T-cell (primary cell): ENCODE results near the gene CTNND2. TPM values are rescaled to one million over a fixed set of nuclear protein-coding genes. Genes with fewer than 3 reads are reported as not detected.
A peak's percentile ranks its signal among the peaks of the same experiment; 100 is the strongest.

Source experiments
- ATAC-seq, 4 experiments: fragments of 200-7000 bp in 3 of 4; fragments of 150-1000 bp in 1 of 4; cut with Tn5 transposase; replicated peaks in 1 of 4; 1 replicate in 3 of 4; 2 replicates in 1 of 4; pipeline ENCODE4 v1.10.0; 2021; ENCODE audit warnings: moderate library complexity in 3 of 4, mild to moderate bottlenecking in 2 of 4, moderate number of reproducible peaks in 1 of 4
- CTCF ChIA-PET, 2 donors: fragments of 300-600 bp; sonication (Branson Sonifier 250); formaldehyde crosslinking; loops; one replicate each; lab custom pipeline; 2022; ENCODE audit warnings: antibody characterized with exemption in 2 of 2; lab: Charles Lee
- POLR2A ChIA-PET, 2 donors: fragments of 300-600 bp; sonication (Branson Sonifier 250); formaldehyde crosslinking; loops; one replicate each; lab custom pipeline; 2022; ENCODE audit warnings: antibody characterized with exemption in 2 of 2; lab: Charles Lee
- DNase-seq, 35 experiments: peaks; one replicate each; pipeline versions ENCODE4 v3.0.0 to v3.0.0-alpha.2; 2013 to 2023
- H3K27ac ChIP-seq: one replicate; pipeline ENCODE4 v1.5.1; 2013; ENCODE audit warnings: low read length
- H3K27me3 ChIP-seq, 2 experiments: replicated peaks in 1 of 2; 1 replicate in 1 of 2; 2 replicates in 1 of 2; pipeline versions ENCODE4 v1.6.1 to v1.7.0; 2013; ENCODE audit warnings: low read length in 1 of 2, mixed read lengths in 1 of 2; ENCODE audit not compliant: control insufficient read depth in 2 of 2, insufficient read depth in 2 of 2; ENCODE audit errors: extremely low read depth in 1 of 2
- H3K36me3 ChIP-seq, 2 donors: 1 replicate in 1 of 2; 2 replicates in 1 of 2; pipeline versions ENCODE4 v1.6.1 to v1.7.0; 2013; ENCODE audit warnings: low read length in 1 of 2; ENCODE audit not compliant: control insufficient read depth in 2 of 2, insufficient read depth in 1 of 2; ENCODE audit errors: extremely low read depth in 1 of 2
- H3K4me1 ChIP-seq, 2 experiments: 1 replicate in 1 of 2; 2 replicates in 1 of 2; pipeline versions ENCODE4 v1.6.1 to v1.7.0; 2013; ENCODE audit warnings: low read length in 2 of 2, mixed read lengths in 1 of 2; ENCODE audit not compliant: insufficient read depth in 2 of 2, control insufficient read depth in 1 of 2; ENCODE audit errors: extremely low read depth in 1 of 2
- H3K4me3 ChIP-seq, 2 donors: 1 replicate in 1 of 2; 2 replicates in 1 of 2; pipeline versions ENCODE4 v1.5.1 to v1.7.0; 2013; ENCODE audit warnings: mild to moderate bottlenecking in 2 of 2, low read length in 1 of 2, moderate library complexity in 1 of 2; ENCODE audit not compliant: control insufficient read depth in 1 of 2; ENCODE audit errors: extremely low read depth in 1 of 2
- H3K9me3 ChIP-seq: 2 replicates; pipeline ENCODE4 v1.7.0; 2013
- H3K27ac Mint-ChIP-seq, 2 donors: one replicate each; pipeline ENCODE4 v1.8.0; 2020 to 2021; ENCODE audit warnings: mild to moderate bottlenecking in 2 of 2, mixed read lengths in 2 of 2
- H3K27me3 Mint-ChIP-seq, 2 donors: one replicate each; pipeline ENCODE4 v1.8.0; 2021 to 2022; ENCODE audit warnings: mixed read lengths in 2 of 2
- H3K36me3 Mint-ChIP-seq: one replicate; pipeline ENCODE4 v1.8.0; 2021; ENCODE audit warnings: mixed read lengths
- H3K4me1 Mint-ChIP-seq, 3 donors: one replicate each; pipeline ENCODE4 v1.8.0; 2020 to 2022; ENCODE audit warnings: mixed read lengths in 3 of 3, mild to moderate bottlenecking in 1 of 3
- H3K4me3 Mint-ChIP-seq, 3 donors: one replicate each; pipeline ENCODE4 v1.8.0; 2020 to 2022; ENCODE audit warnings: mild to moderate bottlenecking in 3 of 3, mixed read lengths in 3 of 3, moderate library complexity in 3 of 3
- H3K9me3 Mint-ChIP-seq, 3 donors: one replicate each; pipeline ENCODE4 v1.8.0; 2020 to 2022; ENCODE audit warnings: mixed read lengths in 3 of 3
- WGBS: methylation state at CpG from one replicate; pipeline ENCODE4 v1.1.5; 2013; ENCODE audit warnings: missing lambda C conversion rate; ENCODE audit not compliant: insufficient coverage; 5-methylcytosine and 5-hydroxymethylcytosine counted together
- total RNA-seq, 35 experiments: library from RNA in 6 of 35; stranded (reverse) in 6 of 35; fragments of 120-200 nt in 1 of 35; gene quantifications; one replicate each; pipeline versions ENCODE4 v1.2.1 to v1.2.4 and lab custom pipeline; 2013 to 2026

CTNND2 gene
- total RNA-seq, 5 donors from 2014 or later (not counting 1 experiment from before 2014, with no cell fraction given) = 0.22 TPM; not detected in 4

GRCh38 chr5:11737010-11737409 lies 167.2 kb downstream of the CTNND2 start:
- H3K27me3 Mint-ChIP-seq = no peaks in the 10 kb centered on the region
- Histone ChIP-seq H3K36me3 (no peaks in the 10 kb centered on the region), H3K27ac (no peak overlapping the region), H3K9me3 (no peaks in the 10 kb centered on the region), H3K27me3 (no peaks in the 10 kb centered on the region), H3K4me1 (no peaks in the 10 kb centered on the region), H3K4me3 (no peak overlapping the region)
- H3K27ac Mint-ChIP-seq = no peak overlapping the region
- peaks cover 3 to 20% (median 4%) of the 10 kb centered on the region in 3 donors for H3K9me3 Mint-ChIP-seq
- H3K4me3 Mint-ChIP-seq = no peak overlapping the region
- H3K36me3 Mint-ChIP-seq = no peaks in the 10 kb centered on the region
- POLR2A ChIA-PET = no interaction called here
- no peaks in the 10 kb centered on the region for H3K4me1 Mint-ChIP-seq
- no CpG with 5 or more reads among the region's 3 CpGs for WGBS
- DNase-seq = no peak
- CTCF ChIA-PET = no interaction called here
- ATAC-seq = no peak

- Histone ChIP-seq H3K27me3 (no peaks in the 10 kb centered on the region), H3K36me3 (no peaks in the 10 kb centered on the region), H3K4me3 (no peak overlapping the region), H3K27ac (no peak overlapping the region), H3K9me3 (no peaks in the 10 kb centered on the region), H3K4me1 (no peaks in the 10 kb centered on the region)
- ATAC-seq (no peak), DNase-seq (no peak)
- ChIA-PET POLR2A (no interaction called here), CTCF (no interaction called here)
- peaks cover 0 to 9% (median 3%) of the 10 kb centered on the region in 3 donors for H3K9me3 Mint-ChIP-seq
- no peaks in the 10 kb centered on the region for H3K27me3 Mint-ChIP-seq
- H3K4me3 Mint-ChIP-seq = no peak overlapping the region
- WGBS = no CpG with 5 or more reads among the region's 1 CpG
- no peaks in the 10 kb centered on the region for H3K36me3 Mint-ChIP-seq
- H3K4me1 Mint-ChIP-seq = no peaks in the 10 kb centered on the region
- H3K27ac Mint-ChIP-seq = no peak overlapping the region
Observed at GRCh38 chr5:11734369-11734768, 169.9 kb downstream of the CTNND2 start.

GRCh38 chr5:11733840-11734192 lies 170.4 kb downstream of the CTNND2 start:
- ChIA-PET POLR2A (no interaction called here), CTCF (no interaction called here)
- H3K27me3 Mint-ChIP-seq = no peaks in the 10 kb centered on the region
- no peaks in the 10 kb centered on the region for H3K36me3 ChIP-seq
- no peak for DNase-seq
- H3K4me1 Mint-ChIP-seq = no peaks in the 10 kb centered on the region
- H3K9me3 ChIP-seq = no peaks in the 10 kb centered on the region
- no peaks in the 10 kb centered on the region for H3K27me3 ChIP-seq
- no peak overlapping the region for H3K4me3 Mint-ChIP-seq
- peaks cover 0 to 9% (median 3%) of the 10 kb centered on the region in 3 donors for H3K9me3 Mint-ChIP-seq
- no peak overlapping the region for H3K27ac Mint-ChIP-seq
- ATAC-seq = no peak
- H3K4me3 ChIP-seq = no peak overlapping the region
- no peak overlapping the region for H3K27ac ChIP-seq
- WGBS = no CpG with 5 or more reads among the region's 4 CpGs
- no peaks in the 10 kb centered on the region for H3K36me3 Mint-ChIP-seq
- no peaks in the 10 kb centered on the region for H3K4me1 ChIP-seq

GRCh38 chr5:11733185-11733839 lies 170.9 kb downstream of the CTNND2 start:
- ChIA-PET CTCF (no interaction called here), POLR2A (no interaction called here)
- ATAC-seq (no peak), DNase-seq (no peak)
- peaks cover 0 to 9% (median 0%) of the 10 kb centered on the region in 3 donors for H3K9me3 Mint-ChIP-seq
- Histone ChIP-seq H3K4me3 (no peak overlapping the region), H3K27me3 (no peaks in the 10 kb centered on the region), H3K36me3 (no peaks in the 10 kb centered on the region), H3K27ac (no peak overlapping the region), H3K4me1 (no peaks in the 10 kb centered on the region), H3K9me3 (no peaks in the 10 kb centered on the region)
- no peaks in the 10 kb centered on the region for H3K27me3 Mint-ChIP-seq
- no peaks in the 10 kb centered on the region for H3K36me3 Mint-ChIP-seq
- 43% methylated on average over 1 of the region's 2 CpGs for WGBS
- H3K27ac Mint-ChIP-seq = no peak overlapping the region
- H3K4me3 Mint-ChIP-seq = no peak overlapping the region
- H3K4me1 Mint-ChIP-seq = no peaks in the 10 kb centered on the region

GRCh38 chr5:11724940-11725339 lies 179.3 kb downstream of the CTNND2 start:
- H3K27ac ChIP-seq = no peak overlapping the region
- 81% methylated on average over 2 of the region's 3 CpGs for WGBS
- Mint-ChIP-seq H3K4me1 (no peaks in the 10 kb centered on the region), H3K27ac (no peak overlapping the region), H3K4me3 (no peak overlapping the region), H3K36me3 (no peaks in the 10 kb centered on the region), H3K27me3 (no peaks in the 10 kb centered on the region), H3K9me3 (no peaks in the 10 kb centered on the region)
- H3K4me3 ChIP-seq = no peak overlapping the region
- no peaks in the 10 kb centered on the region for H3K27me3 ChIP-seq
- no peaks in the 10 kb centered on the region for H3K4me1 ChIP-seq
- DNase-seq (no peak), ATAC-seq (no peak)
- ChIA-PET CTCF (no interaction called here), POLR2A (no interaction called here)
- H3K9me3 ChIP-seq = no peaks in the 10 kb centered on the region
- H3K36me3 ChIP-seq = no peaks in the 10 kb centered on the region

- no peak overlapping the region for H3K27ac Mint-ChIP-seq
- Histone ChIP-seq H3K27me3 (no peaks in the 10 kb centered on the region), H3K4me1 (no peaks in the 10 kb centered on the region), H3K4me3 (no peak overlapping the region), H3K9me3 (no peaks in the 10 kb centered on the region), H3K27ac (no peak overlapping the region), H3K36me3 (no peaks in the 10 kb centered on the region)
- H3K9me3 Mint-ChIP-seq = peaks cover 0 to 7% (median 0%) of the 10 kb centered on the region in 3 donors
- ATAC-seq = no peak
- CTCF ChIA-PET = no interaction called here
- H3K27me3 Mint-ChIP-seq = no peaks in the 10 kb centered on the region
- no peaks in the 10 kb centered on the region for H3K4me1 Mint-ChIP-seq
- POLR2A ChIA-PET = no interaction called here
- H3K36me3 Mint-ChIP-seq = no peaks in the 10 kb centered on the region
- DNase-seq = peak in 2 of 35 experiments; percentile 7 to 8
- 6% methylated on average over 2 of the region's 5 CpGs for WGBS
- H3K4me3 Mint-ChIP-seq = no peak overlapping the region
Observed at GRCh38 chr5:11719888-11720481, 184.3 kb downstream of the CTNND2 start.
